GM18868 (cell line): Measurements from ENCODE around the gene LMBRD1.
"Not testable (repeated sequence)": the region's sequence is repeated elsewhere in the genome, so short reads cannot be mapped to it uniquely, and the experiment has no call there.

Source experiments
- ATAC-seq: cut with Tn5 transposase; IDR thresholded peaks from one replicate; pipeline ENCODE4 v1.9.1; 2021; ENCODE audit warnings: mild to moderate bottlenecking, moderate library complexity; ENCODE audit not compliant: unreplicated experiment

Gene LMBRD1

GRCh38 chr6:69796642-69797390 lies at the start of gene LMBRD1:
Gene LMBRD1 (minus strand): TSS chr6:69797010. CDS start chr6:69796881, 129 bp downstream.
- peak; percentile 92 for ATAC-seq

- ATAC-seq = no peak
Measured at GRCh38 chr6:69846312-69846711, 49.5 kb upstream of the LMBRD1 start.

- ATAC-seq = no peak
Measured at GRCh38 chr6:69843189-69843588, 46.4 kb upstream of the LMBRD1 start.

GRCh38 chr6:69841862-69842261 lies 45.1 kb upstream of the LMBRD1 start:
- ATAC-seq = no peak

- ATAC-seq = peak; percentile 92
Measured at GRCh38 chr6:69835414-69836179, 38.8 kb upstream of the LMBRD1 start.

GRCh38 chr6:69832558-69832957 lies 35.7 kb upstream of the LMBRD1 start:
- ATAC-seq = no peak

GRCh38 chr6:69827276-69827893 lies 30.6 kb upstream of the LMBRD1 start:
- no peak for ATAC-seq

GRCh38 chr6:69825904-69826303 lies 29.1 kb upstream of the LMBRD1 start:
- no peak for ATAC-seq

GRCh38 chr6:69824355-69824754 lies 27.5 kb upstream of the LMBRD1 start:
- ATAC-seq = not testable (repeated sequence)

- no peak for ATAC-seq
Measured at GRCh38 chr6:69820438-69820837, 23.6 kb upstream of the LMBRD1 start.

- no peak for ATAC-seq
Measured at GRCh38 chr6:69820018-69820417, 23.2 kb upstream of the LMBRD1 start.

GRCh38 chr6:69819138-69819537 lies 22.3 kb upstream of the LMBRD1 start:
- ATAC-seq = no peak

GRCh38 chr6:69818223-69818930 lies 21.6 kb upstream of the LMBRD1 start:
- no peak for ATAC-seq

- ATAC-seq = no peak
Measured at GRCh38 chr6:69817358-69817757, 20.5 kb upstream of the LMBRD1 start.

- peak; percentile 51 for ATAC-seq
Measured at GRCh38 chr6:69816569-69816968, 19.8 kb upstream of the LMBRD1 start.

GRCh38 chr6:69816026-69816425 lies 19.2 kb upstream of the LMBRD1 start:
- peak; percentile 76 for ATAC-seq

GRCh38 chr6:69813508-69813907 lies 16.7 kb upstream of the LMBRD1 start:
- peak; percentile 44 for ATAC-seq

GRCh38 chr6:69812746-69813427 lies 16.1 kb upstream of the LMBRD1 start:
- no peak for ATAC-seq

- ATAC-seq = no peak
Measured at GRCh38 chr6:69802995-69803394, 6.2 kb upstream of the LMBRD1 start.

- ATAC-seq = no peak
Measured at GRCh38 chr6:69801711-69802110, 4.9 kb upstream of the LMBRD1 start.

- no peak for ATAC-seq
Measured at GRCh38 chr6:69801225-69801624, 4.4 kb upstream of the LMBRD1 start.
